GM12878 (cell line): Measurements from ENCODE around the gene GNAQ.

ENCODE experiments used
- GABPA ChIP-seq: IDR thresholded peaks from 2 replicates; pipeline ENCODE4 v1.6.1; 2014; ENCODE audit warnings: antibody characterized with exemption, low read depth, mild to moderate bottlenecking, inconsistent platforms
- TCF12 ChIP-seq: IDR thresholded peaks from 2 replicates; pipeline ENCODE4 v1.6.1; 2011; ENCODE audit warnings: low read depth, mild to moderate bottlenecking, low read length
- TF ChIP-seq, protein P1 (sequence below): fragments of 150-350 bp; IDR thresholded peaks from 2 replicates; pipeline ENCODE4 v1.6.1; 2016; ENCODE audit warnings: low read depth, low read length

- TF ChIP-seq, protein P1, sequence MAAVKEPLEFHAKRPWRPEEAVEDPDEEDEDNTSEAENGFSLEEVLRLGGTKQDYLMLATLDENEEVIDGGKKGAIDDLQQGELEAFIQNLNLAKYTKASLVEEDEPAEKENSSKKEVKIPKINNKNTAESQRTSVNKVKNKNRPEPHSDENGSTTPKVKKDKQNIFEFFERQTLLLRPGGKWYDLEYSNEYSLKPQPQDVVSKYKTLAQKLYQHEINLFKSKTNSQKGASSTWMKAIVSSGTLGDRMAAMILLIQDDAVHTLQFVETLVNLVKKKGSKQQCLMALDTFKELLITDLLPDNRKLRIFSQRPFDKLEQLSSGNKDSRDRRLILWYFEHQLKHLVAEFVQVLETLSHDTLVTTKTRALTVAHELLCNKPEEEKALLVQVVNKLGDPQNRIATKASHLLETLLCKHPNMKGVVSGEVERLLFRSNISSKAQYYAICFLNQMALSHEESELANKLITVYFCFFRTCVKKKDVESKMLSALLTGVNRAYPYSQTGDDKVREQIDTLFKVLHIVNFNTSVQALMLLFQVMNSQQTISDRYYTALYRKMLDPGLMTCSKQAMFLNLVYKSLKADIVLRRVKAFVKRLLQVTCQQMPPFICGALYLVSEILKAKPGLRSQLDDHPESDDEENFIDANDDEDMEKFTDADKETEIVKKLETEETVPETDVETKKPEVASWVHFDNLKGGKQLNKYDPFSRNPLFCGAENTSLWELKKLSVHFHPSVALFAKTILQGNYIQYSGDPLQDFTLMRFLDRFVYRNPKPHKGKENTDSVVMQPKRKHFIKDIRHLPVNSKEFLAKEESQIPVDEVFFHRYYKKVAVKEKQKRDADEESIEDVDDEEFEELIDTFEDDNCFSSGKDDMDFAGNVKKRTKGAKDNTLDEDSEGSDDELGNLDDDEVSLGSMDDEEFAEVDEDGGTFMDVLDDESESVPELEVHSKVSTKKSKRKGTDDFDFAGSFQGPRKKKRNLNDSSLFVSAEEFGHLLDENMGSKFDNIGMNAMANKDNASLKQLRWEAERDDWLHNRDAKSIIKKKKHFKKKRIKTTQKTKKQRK: no peak
- TF ChIP-seq GABPA (no peak), TCF12 (no peak)
Observed at GRCh38 chr9:77747163-77747562, 284.4 kb downstream of the GNAQ start.
